ENCODE results near the gene PRDM16. TPM values are rescaled to one million over a fixed set of nuclear protein-coding genes. Genes with fewer than 3 reads are reported as not detected.

PRDM16 gene
- total RNA-seq, 1 experiment from 2014 or later, result 6.1 TPM

DNA sequence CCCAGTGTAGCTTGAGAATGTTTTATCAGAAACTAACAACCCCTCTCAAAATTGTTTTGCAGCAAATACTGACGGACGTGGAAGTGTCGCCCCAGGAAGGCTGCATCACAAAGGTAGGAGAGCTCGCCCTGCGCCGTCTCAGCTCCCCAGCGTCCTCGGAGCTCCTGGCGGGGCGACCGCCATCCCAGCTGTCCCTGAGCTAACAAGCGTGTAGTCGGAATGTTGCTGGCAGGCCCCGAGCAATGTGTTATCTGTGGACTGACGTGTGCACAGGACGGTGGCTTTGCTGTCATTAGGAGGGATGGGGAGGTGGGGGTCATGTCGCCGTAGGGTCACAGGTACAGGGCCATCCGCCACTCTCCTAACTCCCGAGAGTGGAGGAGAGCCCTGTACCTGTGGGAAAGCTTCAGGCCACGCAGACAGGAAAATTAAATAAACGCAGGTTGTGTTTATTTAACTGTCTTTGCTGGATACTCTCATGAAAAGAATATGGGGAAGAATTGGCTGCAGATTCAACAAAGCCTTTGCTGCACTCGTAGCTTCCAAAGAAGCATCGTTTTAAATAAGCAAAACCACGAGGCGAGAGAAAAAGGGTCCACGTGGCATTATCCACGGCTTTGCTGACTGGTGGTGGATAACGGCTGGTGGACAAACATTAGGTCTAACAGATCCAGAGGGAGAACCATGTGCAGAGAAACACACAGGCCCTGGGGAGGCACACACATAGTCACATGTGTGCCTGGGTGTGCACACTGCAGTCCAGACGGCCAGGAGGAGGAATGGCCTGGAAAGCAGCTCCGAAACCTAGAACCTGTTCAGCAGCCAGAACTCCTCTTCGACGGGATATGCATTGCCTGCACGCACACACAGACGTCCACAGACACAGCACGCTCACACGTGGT, 175.3 kb downstream of the PRDM16 start:
- no TSS peak for BruUV-seq (replicated peaks)
- TF ChIP-seq CBX3 (IDR thresholded peaks at IDR 0.05; ENCODE audit: low read depth) (no peak), CEBPB (IDR thresholded peaks at IDR 0.05; ENCODE audit: low read depth) (no peak), SP1 (IDR thresholded peaks at IDR 0.05; ENCODE audit: low read depth) (no peak), EZH2 (IDR thresholded peaks at IDR 0.05) (no peak), FOSL1 (IDR thresholded peaks at IDR 0.05; ENCODE audit: low read depth) (no peak), TCF7L2 (IDR thresholded peaks at IDR 0.05; ENCODE audit: borderline replicate concordance, extremely low read depth, insufficient read depth, insufficient read length) (no peak), POLR2AphosphoS5 (IDR thresholded peaks at IDR 0.05; ENCODE audit: low read depth, low read length) (no peak), EGR1 (IDR thresholded peaks at IDR 0.05; ENCODE audit: low read depth) (no peak)
- TF ChIP-seq, protein P1, sequence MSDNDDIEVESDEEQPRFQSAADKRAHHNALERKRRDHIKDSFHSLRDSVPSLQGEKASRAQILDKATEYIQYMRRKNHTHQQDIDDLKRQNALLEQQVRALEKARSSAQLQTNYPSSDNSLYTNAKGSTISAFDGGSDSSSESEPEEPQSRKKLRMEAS (IDR thresholded peaks at IDR 0.05), result no peak
- TF ChIP-seq, protein P2, sequence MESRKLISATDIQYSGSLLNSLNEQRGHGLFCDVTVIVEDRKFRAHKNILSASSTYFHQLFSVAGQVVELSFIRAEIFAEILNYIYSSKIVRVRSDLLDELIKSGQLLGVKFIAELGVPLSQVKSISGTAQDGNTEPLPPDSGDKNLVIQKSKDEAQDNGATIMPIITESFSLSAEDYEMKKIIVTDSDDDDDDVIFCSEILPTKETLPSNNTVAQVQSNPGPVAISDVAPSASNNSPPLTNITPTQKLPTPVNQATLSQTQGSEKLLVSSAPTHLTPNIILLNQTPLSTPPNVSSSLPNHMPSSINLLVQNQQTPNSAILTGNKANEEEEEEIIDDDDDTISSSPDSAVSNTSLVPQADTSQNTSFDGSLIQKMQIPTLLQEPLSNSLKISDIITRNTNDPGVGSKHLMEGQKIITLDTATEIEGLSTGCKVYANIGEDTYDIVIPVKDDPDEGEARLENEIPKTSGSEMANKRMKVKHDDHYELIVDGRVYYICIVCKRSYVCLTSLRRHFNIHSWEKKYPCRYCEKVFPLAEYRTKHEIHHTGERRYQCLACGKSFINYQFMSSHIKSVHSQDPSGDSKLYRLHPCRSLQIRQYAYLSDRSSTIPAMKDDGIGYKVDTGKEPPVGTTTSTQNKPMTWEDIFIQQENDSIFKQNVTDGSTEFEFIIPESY (IDR thresholded peaks at IDR 0.05; ENCODE audit: extremely low read depth, insufficient replicate concordance, low read length), result no peak
- TF ChIP-seq, protein P3, sequence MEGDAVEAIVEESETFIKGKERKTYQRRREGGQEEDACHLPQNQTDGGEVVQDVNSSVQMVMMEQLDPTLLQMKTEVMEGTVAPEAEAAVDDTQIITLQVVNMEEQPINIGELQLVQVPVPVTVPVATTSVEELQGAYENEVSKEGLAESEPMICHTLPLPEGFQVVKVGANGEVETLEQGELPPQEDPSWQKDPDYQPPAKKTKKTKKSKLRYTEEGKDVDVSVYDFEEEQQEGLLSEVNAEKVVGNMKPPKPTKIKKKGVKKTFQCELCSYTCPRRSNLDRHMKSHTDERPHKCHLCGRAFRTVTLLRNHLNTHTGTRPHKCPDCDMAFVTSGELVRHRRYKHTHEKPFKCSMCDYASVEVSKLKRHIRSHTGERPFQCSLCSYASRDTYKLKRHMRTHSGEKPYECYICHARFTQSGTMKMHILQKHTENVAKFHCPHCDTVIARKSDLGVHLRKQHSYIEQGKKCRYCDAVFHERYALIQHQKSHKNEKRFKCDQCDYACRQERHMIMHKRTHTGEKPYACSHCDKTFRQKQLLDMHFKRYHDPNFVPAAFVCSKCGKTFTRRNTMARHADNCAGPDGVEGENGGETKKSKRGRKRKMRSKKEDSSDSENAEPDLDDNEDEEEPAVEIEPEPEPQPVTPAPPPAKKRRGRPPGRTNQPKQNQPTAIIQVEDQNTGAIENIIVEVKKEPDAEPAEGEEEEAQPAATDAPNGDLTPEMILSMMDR (IDR thresholded peaks at IDR 0.05 in 2 of 3, conservative IDR thresholded peaks at IDR 0.05 in 1 of 3; ENCODE audit: borderline replicate concordance in 1 of 3, insufficient read depth in 1 of 3, low read depth in 2 of 3, low read length in 2 of 3), result no peak
- Histone ChIP-seq H2AFZ (ENCODE audit: low read depth, low read length, poor library complexity, severe bottlenecking) (no peak overlapping the region), H3K4me3 (replicated peaks in 1 of 2; ENCODE audit: low read depth in 1 of 2, low read length in 2 of 2) (no peak overlapping the region), H3K9ac (ENCODE audit: low read length) (no peak overlapping the region), H3K4me1 (ENCODE audit: control insufficient read depth in 1 of 2, insufficient read depth in 2 of 2, low read length in 2 of 2) (peaks cover 3 to 6% of the 10 kb centered on the region in 2 experiments; a peak in 1 of 4 replicates), H3K4me2 (ENCODE audit: low read length) (no peak overlapping the region), H3K79me2 (ENCODE audit: insufficient read depth, low read length) (no peaks in the 10 kb centered on the region), H3K36me3 (ENCODE audit: control insufficient read depth in 1 of 2, insufficient read depth in 2 of 2, low read length in 2 of 2) (no peaks in the 10 kb centered on the region), H4K20me1 (ENCODE audit: insufficient read depth) (no peaks in the 10 kb centered on the region), H3K27me3 (ENCODE audit: insufficient read depth, low read length) (no peaks in the 10 kb centered on the region), H3K27ac (ENCODE audit: low read depth, low read length) (no peak overlapping the region), H3K9me2 (ENCODE audit: insufficient read depth) (no peaks in the 10 kb centered on the region), H3K9me3 (ENCODE audit: control insufficient read depth in 1 of 2, insufficient read depth in 1 of 2, low read depth in 1 of 2, low read length in 2 of 2) (no peaks in the 10 kb centered on the region)
- no peak for DNase-seq (ENCODE audit: low read depth, low spot score)
- intact Hi-C loops (cut with micrococcal nuclease), result no loop called here
- no peak for ATAC-seq
- POLR2A ChIA-PET, result no interaction called here
- CTCF ChIA-PET, result no interaction called here
- RAD21 ChIA-PET (ENCODE audit: low non-redundant PET in 1 of 2, low total read pairs in 2 of 2, uncharacterized antibody in 2 of 2, unreplicated experiment in 2 of 2), result no interaction called here
